IMR-90 (cell line): ENCODE data around the gene RAB34. TPM values are rescaled to one million over a fixed set of nuclear protein-coding genes. Genes with fewer than 3 reads are reported as not detected.
"Not testable (repeated sequence)": the region's sequence is repeated elsewhere in the genome, so short reads cannot be mapped to it uniquely, and the experiment has no call there.

Source experiments
- ATAC-seq: fragments of 200-7000 bp; cut with Tn5 transposase; 2 replicates; pipeline ENCODE4 v1.9.1; 2020; ENCODE audit warnings: low read depth, mild to moderate bottlenecking, moderate library complexity
- BruUV-seq: library from RNA; stranded (reverse); fragments of 400-500 nt; replicated peaks from 2 replicates; lab custom pipeline; 2021; lab: Mats Ljungman, UMichigan
- CTCF ChIA-PET: fragments of 300-600 bp; formaldehyde crosslinking; extraction: SDS; loops from one replicate; lab custom pipeline; 2021; ENCODE audit warnings: antibody characterized with exemption; lab: Yijun Ruan, JAX
- POLR2A ChIA-PET: fragments of 300-600 bp; sonication (Branson Sonifier 250); formaldehyde crosslinking; loops from one replicate; lab custom pipeline; 2022; ENCODE audit warnings: antibody characterized with exemption; ENCODE audit not compliant: unreplicated experiment; lab: Charles Lee
- DNase-seq: peaks from one replicate; pipeline ENCODE4 v3.0.0; 2013
- H2AFZ ChIP-seq: replicated peaks from 2 replicates; pipeline ENCODE3; 2013; ENCODE audit warnings: low read length, mild to moderate bottlenecking; ENCODE audit not compliant: poor library complexity
- H2AK5ac ChIP-seq: 2 replicates; pipeline ENCODE4 v1.6.1; 2013; ENCODE audit warnings: low read depth, low read length, inconsistent platforms
- H2AK9ac ChIP-seq: replicated peaks from 2 replicates; pipeline ENCODE3; 2013; ENCODE audit warnings: mild to moderate bottlenecking, low read depth, low read length, moderate library complexity; ENCODE audit not compliant: poor library complexity
- H2BK120ac ChIP-seq: 2 replicates; pipeline ENCODE4 v1.6.1; 2013; ENCODE audit warnings: low read depth, low read length, inconsistent platforms
- H2BK15ac ChIP-seq: 3 replicates; pipeline ENCODE4 v1.6.1; 2013; ENCODE audit warnings: low read depth, low read length, inconsistent platforms
- H2BK20ac ChIP-seq: 2 replicates; pipeline ENCODE4 v1.6.1; 2013; ENCODE audit warnings: low read depth, mild to moderate bottlenecking, inconsistent platforms, low read length, moderate library complexity
- H2BK5ac ChIP-seq: 2 replicates; pipeline ENCODE4 v1.6.1; 2013; ENCODE audit warnings: mild to moderate bottlenecking, low read depth, low read length, inconsistent platforms; ENCODE audit not compliant: poor library complexity, severe bottlenecking
- H3K14ac ChIP-seq: replicated peaks from 2 replicates; pipeline ENCODE4 v1.6.1; 2013; ENCODE audit warnings: low read depth, low read length, inconsistent platforms
- H3K18ac ChIP-seq: 2 replicates; pipeline ENCODE4 v1.6.1; 2013; ENCODE audit warnings: low read depth, low read length, control low read depth
- H3K23ac ChIP-seq: 2 replicates; pipeline ENCODE4 v1.6.1; 2013; ENCODE audit warnings: low read depth, low read length, inconsistent platforms
- H3K27ac ChIP-seq: 2 replicates; pipeline ENCODE4 v1.5.1; 2013; ENCODE audit warnings: mild to moderate bottlenecking, control low read depth, low read length; ENCODE audit not compliant: insufficient read depth
- H3K27me3 ChIP-seq: 2 replicates; pipeline ENCODE4 v1.6.1; 2013; ENCODE audit warnings: low read length; ENCODE audit not compliant: control insufficient read depth, insufficient read depth
- H3K36me3 ChIP-seq: 2 replicates; pipeline ENCODE4 v1.6.1; 2013; ENCODE audit warnings: low read length, mixed read lengths; ENCODE audit not compliant: control insufficient read depth, insufficient read depth
- H3K4ac ChIP-seq: 2 replicates; pipeline ENCODE4 v1.6.1; 2013; ENCODE audit warnings: low read depth, low read length, inconsistent platforms
- H3K4me1 ChIP-seq: 2 replicates; pipeline ENCODE4 v1.6.1; 2013; ENCODE audit warnings: low read length, mixed read lengths; ENCODE audit not compliant: control insufficient read depth, insufficient read depth
- H3K4me2 ChIP-seq: 2 replicates; pipeline ENCODE4 v1.6.1; 2013; ENCODE audit warnings: low read depth, mild to moderate bottlenecking, control low read depth, low read length, moderate library complexity
- H3K4me3 ChIP-seq: 2 replicates; pipeline ENCODE4 v1.5.1; 2013; ENCODE audit warnings: low read depth, mild to moderate bottlenecking, control low read depth, low read length, moderate library complexity; ENCODE audit not compliant: insufficient read depth
- H3K56ac ChIP-seq: 2 replicates; pipeline ENCODE4 v1.6.1; 2013; ENCODE audit warnings: low read length, inconsistent platforms; ENCODE audit not compliant: insufficient read depth; ENCODE audit errors: extremely low read depth
- H3K79me1 ChIP-seq, 2 experiments: 2 replicates each; pipeline ENCODE4 v1.6.1; 2013; ENCODE audit warnings: low read length in 2 of 2, inconsistent platforms in 1 of 2, low read depth in 1 of 2
- H3K9ac ChIP-seq: 2 replicates; pipeline ENCODE4 v1.6.1; 2013; ENCODE audit warnings: low read depth, low read length, control low read depth
- H3K9me1 ChIP-seq: 2 replicates; pipeline ENCODE4 v1.6.1; 2013; ENCODE audit warnings: low read length, inconsistent platforms; ENCODE audit not compliant: insufficient read depth
- H3K9me3 ChIP-seq: 2 replicates; pipeline ENCODE4 v1.6.1; 2013; ENCODE audit warnings: low read length; ENCODE audit not compliant: control insufficient read depth, insufficient read depth
- H4K20me1 ChIP-seq: 2 replicates; pipeline ENCODE4 v1.6.1; 2013; ENCODE audit warnings: low read length, inconsistent platforms; ENCODE audit not compliant: insufficient read depth
- H4K5ac ChIP-seq: 2 replicates; pipeline ENCODE4 v1.6.1; 2013; ENCODE audit warnings: mild to moderate bottlenecking, low read depth, low read length, control low read depth
- H4K8ac ChIP-seq, 2 experiments: 2 replicates each; pipeline ENCODE4 v1.6.1; 2013; ENCODE audit warnings: low read depth in 2 of 2, low read length in 2 of 2, control low read depth in 1 of 2, inconsistent platforms in 1 of 2
- H4K91ac ChIP-seq: 2 replicates; pipeline ENCODE4 v1.6.1; 2013; ENCODE audit warnings: low read depth, low read length, inconsistent platforms; ENCODE audit not compliant: insufficient read depth
- WGBS, 2 experiments: methylation state at CpG; one replicate each; pipeline versions ENCODE4 v1.1.5 to v1.1.7; 2013; ENCODE audit warnings: missing lambda C conversion rate in 2 of 2; ENCODE audit not compliant: insufficient read length in 1 of 2; ENCODE audit errors: extremely low coverage in 2 of 2; 5-methylcytosine and 5-hydroxymethylcytosine counted together
- dilution Hi-C: fragments of 300-500 bp; cut with HindIII; formaldehyde crosslinking; loops from one replicate; pipeline ENCODE4 v1.14.3; 2018; ENCODE audit warnings: low sequenced_read_pairs; ENCODE audit not compliant: unreplicated experiment
- in situ Hi-C: fragments of 300-500 bp; cut with MboI; formaldehyde crosslinking; loops from 3 replicates; pipeline ENCODE4 v1.14.3; 2019; ENCODE audit warnings: low sequenced_read_pairs, inconsistent platforms, mixed read lengths
- intact Hi-C: fragments of 100-400 bp; cut with micrococcal nuclease; formaldehyde crosslinking; loops from 2 replicates; pipeline ENCODE4 v1.10.0; 2022
- polyA plus RNA-seq, 3 experiments: library from polyadenylated mRNA; depleted of rRNA; stranded (reverse); fragments of >200 nt; gene quantifications; 2 replicates each; pipeline ENCODE4 v1.2.3, GENCODE V29; 2012; ENCODE audit warnings: low replicate concordance in 1 of 3
- total RNA-seq: library from RNA; depleted of rRNA; stranded (reverse); fragments of >200 nt; gene quantifications from 2 replicates; pipeline ENCODE4 v1.2.3, GENCODE V29; 2012

Gene RAB34
- total and polyA plus RNA-seq, 2 of the 4 experiments (the other 2 are of a cell fraction): 351 to 387 TPM

GRCh38 chr17:28720997-28721329 is 3.3 kb upstream of the RAB34 start:
- peaks cover 36% of the 10 kb centered on the region for H3K36me3 ChIP-seq
- DNase-seq: not testable (repeated sequence)

More at GRCh38 chr17:28720997-28721329, 3.3 kb upstream of the RAB34 start:
- Histone ChIP-seq H2AK5ac (peak overlapping the region; percentile 39; the same call in 1 of the 2 replicates), H3K79me1 (peaks cover 13 to 56% of the 10 kb centered on the region in 2 experiments; a peak in 3 of 4 replicates), H3K27ac (peak overlapping the region; percentile 8; the same call in 1 of the 2 replicates), H3K56ac (0 out of 2 replicates have a peak overlapping the region, but pooled peaks have one; percentile 17), H3K4me2 (peak overlapping the region; percentile 85), H2BK5ac (peak overlapping the region; percentile 10), H3K9ac (peak overlapping the region; percentile 88), H3K4me3 (peak overlapping the region; percentile 70), H3K4me1 (peaks cover 18% of the 10 kb centered on the region), H4K20me1 (peaks cover 52% of the 10 kb centered on the region)
- H2BK120ac ChIP-seq, H2BK20ac ChIP-seq, H3K18ac ChIP-seq, intact Hi-C loops, H2BK15ac ChIP-seq, dilution Hi-C loops, H4K5ac ChIP-seq, H3K9me1 ChIP-seq, H4K8ac ChIP-seq, H3K9me3 ChIP-seq, H3K4ac ChIP-seq, in situ Hi-C loops, H3K23ac ChIP-seq, ATAC-seq, H2AK9ac ChIP-seq, H2AFZ ChIP-seq, BruUV-seq, H4K91ac ChIP-seq, H3K14ac ChIP-seq, H3K27me3 ChIP-seq: not testable (repeated sequence)
- POLR2A ChIA-PET: interaction anchor here (0.9 kb wide), 1 partner anchor 187 kb away, joined by 7 read pairs; no protein-coding TSS in a partner anchor
- CTCF ChIA-PET: interaction anchor here (0.9 kb wide), 1 partner anchor 396 kb away, joined by 3 read pairs; no protein-coding TSS in a partner anchor
- WGBS, 2 experiments: 24% methylated on average over 15 of the region's 19 CpGs; no CpG with 5 or more reads in 1 of the 2 experiments
